H9 (cell line): Measurements from ENCODE around the gene ZKSCAN5. TPM values are rescaled to one million over a fixed set of nuclear protein-coding genes. Genes with fewer than 3 reads are reported as not detected.

Experiments used
- DNase-seq: peaks from one replicate; pipeline ENCODE4 v3.0.0-alpha.2; 2017
- H2AFZ ChIP-seq: one replicate; pipeline ENCODE4 v1.6.1; 2013; ENCODE audit warnings: mild to moderate bottlenecking, low read length, control low read depth, moderate library complexity
- H2AK5ac ChIP-seq: 2 replicates; pipeline ENCODE4 v1.6.1; 2013; ENCODE audit warnings: low read length, control low read depth, mixed read lengths; ENCODE audit not compliant: insufficient read length
- H2BK120ac ChIP-seq: one replicate; pipeline ENCODE4 v1.6.1; 2013; ENCODE audit warnings: low read depth, mild to moderate bottlenecking, low read length, control low read depth, inconsistent platforms; ENCODE audit not compliant: poor library complexity, severe bottlenecking
- H2BK12ac ChIP-seq: 2 replicates; pipeline ENCODE4 v1.6.1; 2013; ENCODE audit warnings: low read length, control low read depth, mixed read lengths, low read depth; ENCODE audit not compliant: insufficient read length
- H2BK15ac ChIP-seq: 2 replicates; pipeline ENCODE4 v1.6.1; 2013; ENCODE audit warnings: low read depth, low read length, control low read depth
- H2BK20ac ChIP-seq: one replicate; pipeline ENCODE4 v1.6.1; 2013; ENCODE audit warnings: low read depth, mild to moderate bottlenecking, low read length, control low read depth, inconsistent platforms; ENCODE audit not compliant: poor library complexity, severe bottlenecking
- H2BK5ac ChIP-seq: 2 replicates; pipeline ENCODE4 v1.6.1; 2013; ENCODE audit warnings: low read length, control low read depth, mixed read lengths; ENCODE audit not compliant: insufficient read length
- H3K14ac ChIP-seq: 2 replicates; pipeline ENCODE4 v1.6.1; 2013; ENCODE audit warnings: low read length, control low read depth; ENCODE audit not compliant: insufficient read depth
- H3K18ac ChIP-seq: 2 replicates; pipeline ENCODE4 v1.6.1; 2013; ENCODE audit warnings: low read depth, mild to moderate bottlenecking, mixed read lengths, low read length, control low read depth; ENCODE audit not compliant: insufficient read length
- H3K23ac ChIP-seq: 2 replicates; pipeline ENCODE4 v1.6.1; 2013; ENCODE audit warnings: low read length, control low read depth, mixed read lengths, low read depth; ENCODE audit not compliant: insufficient read length
- H3K23me2 ChIP-seq: 2 replicates; pipeline ENCODE4 v1.6.1; 2013; ENCODE audit warnings: low read depth, mild to moderate bottlenecking, mixed read lengths, low read length, control low read depth; ENCODE audit not compliant: insufficient read length, poor library complexity, severe bottlenecking
- H3K27ac ChIP-seq: 2 replicates; pipeline ENCODE4 v1.5.1; 2013; ENCODE audit warnings: low read length, control low read depth, mixed read lengths, low read depth; ENCODE audit not compliant: insufficient read length
- H3K27me3 ChIP-seq: 2 replicates; pipeline ENCODE4 v1.6.1; 2013; ENCODE audit warnings: low read length, control low read depth, inconsistent platforms; ENCODE audit not compliant: insufficient read depth
- H3K4ac ChIP-seq: 2 replicates; pipeline ENCODE4 v1.6.1; 2013; ENCODE audit warnings: low read depth, mild to moderate bottlenecking, control low read depth, inconsistent platforms, low read length, moderate library complexity
- H3K4me1 ChIP-seq: 2 replicates; pipeline ENCODE4 v1.6.1; 2013; ENCODE audit warnings: low read length, control low read depth, inconsistent platforms; ENCODE audit not compliant: insufficient read depth
- H3K4me2 ChIP-seq: 2 replicates; pipeline ENCODE4 v1.6.1; 2013; ENCODE audit warnings: low read length, control low read depth, mixed read lengths; ENCODE audit not compliant: insufficient read length, insufficient read depth
- H3K56ac ChIP-seq: 2 replicates; pipeline ENCODE4 v1.6.1; 2013; ENCODE audit warnings: low read depth, mild to moderate bottlenecking, mixed read lengths, low read length, control low read depth; ENCODE audit not compliant: insufficient read length
- H3K79me1 ChIP-seq: 2 replicates; pipeline ENCODE4 v1.6.1; 2013; ENCODE audit warnings: low read depth, mild to moderate bottlenecking, moderate library complexity, low read length, control low read depth, inconsistent platforms; ENCODE audit not compliant: insufficient read depth, poor library complexity, severe bottlenecking
- H3K79me2 ChIP-seq: 2 replicates; pipeline ENCODE4 v1.6.1; 2013; ENCODE audit warnings: low read length, control low read depth, inconsistent platforms; ENCODE audit not compliant: insufficient read depth
- H3K9ac ChIP-seq: 2 replicates; pipeline ENCODE4 v1.6.1; 2013; ENCODE audit warnings: low read length, control low read depth, mixed read lengths; ENCODE audit not compliant: insufficient read length; ENCODE audit errors: extremely low read depth
- H3K9me3 ChIP-seq: one replicate; pipeline ENCODE4 v1.6.1; 2013; ENCODE audit warnings: low read depth, low read length, inconsistent platforms; ENCODE audit not compliant: control insufficient read depth
- H3T11ph ChIP-seq: one replicate; pipeline ENCODE4 v1.6.1; 2013; ENCODE audit warnings: mild to moderate bottlenecking, low read length, control low read depth, inconsistent platforms
- H4K20me1 ChIP-seq: one replicate; pipeline ENCODE4 v1.6.1; 2013; ENCODE audit not compliant: control insufficient read depth, insufficient read length, insufficient read depth
- H4K5ac ChIP-seq: 2 replicates; pipeline ENCODE4 v1.6.1; 2013; ENCODE audit warnings: low read depth, mild to moderate bottlenecking, mixed read lengths, low read length, control low read depth; ENCODE audit not compliant: insufficient read length
- H4K8ac ChIP-seq: replicated peaks from 2 replicates; pipeline ENCODE4 v1.6.1; 2013; ENCODE audit warnings: low read length, control low read depth, mixed read lengths, low read depth; ENCODE audit not compliant: insufficient read length
- H4K91ac ChIP-seq: 2 replicates; pipeline ENCODE4 v1.6.1; 2013; ENCODE audit warnings: low read depth, mild to moderate bottlenecking, moderate library complexity, mixed read lengths, low read length, control low read depth; ENCODE audit not compliant: insufficient read length
- H3K27ac Mint-ChIP-seq, 3 experiments: 2 replicates in 2 of 3; 3 replicates in 1 of 3; pipeline ENCODE4 v1.8.0; 2020 to 2021; ENCODE audit warnings: mixed read lengths in 3 of 3, mild to moderate bottlenecking in 1 of 3, moderate library complexity in 1 of 3
- H3K27me3 Mint-ChIP-seq: 2 replicates; pipeline ENCODE4 v1.8.0; 2021; ENCODE audit warnings: low read depth, mild to moderate bottlenecking, moderate library complexity, mixed read lengths
- H3K36me3 Mint-ChIP-seq, 3 experiments: 2 replicates in 2 of 3; 3 replicates in 1 of 3; pipeline ENCODE4 v1.8.0; 2020 to 2021; ENCODE audit warnings: low read depth in 3 of 3, mixed read lengths in 3 of 3; ENCODE audit not compliant: insufficient read depth in 1 of 3
- H3K4me1 Mint-ChIP-seq, 2 experiments: 2 replicates each; pipeline ENCODE4 v1.8.0; 2020; ENCODE audit warnings: mixed read lengths in 2 of 2
- H3K4me3 Mint-ChIP-seq, 2 experiments: 2 replicates in 1 of 2; 3 replicates in 1 of 2; pipeline ENCODE4 v1.8.0; 2020 to 2021; ENCODE audit warnings: mild to moderate bottlenecking in 2 of 2, mixed read lengths in 2 of 2, moderate library complexity in 1 of 2
- H3K9me3 Mint-ChIP-seq, 2 experiments: 2 replicates in 1 of 2; 3 replicates in 1 of 2; pipeline ENCODE4 v1.8.0; 2020; ENCODE audit warnings: mild to moderate bottlenecking in 2 of 2, mixed read lengths in 2 of 2, moderate library complexity in 1 of 2
- WGBS: extraction: QIAGEN DNeasy Blood & Tissue Kit; methylation state at CpG from one replicate; pipeline ENCODE4 v1.1.7; 2013; ENCODE audit warnings: missing lambda C conversion rate, low lambda C conversion rate, mixed read lengths; ENCODE audit not compliant: insufficient read length; ENCODE audit errors: extremely low coverage; 5-methylcytosine and 5-hydroxymethylcytosine counted together
- total RNA-seq: library from RNA; stranded (reverse); gene quantifications from 2 replicates; pipeline ENCODE4 v1.2.1, GENCODE V29; 2021
- TF ChIP-seq, protein P1 (sequence below): fragments of 200-600 bp; sonication (generic); conservative IDR thresholded peaks from 3 replicates; pipeline ENCODE4 v1.8.0; 2021; ENCODE audit warnings: antibody characterized with exemption, mild to moderate bottlenecking

Gene ZKSCAN5
- total RNA-seq, 1 experiment from 2014 or later: 16.6 TPM

DNA sequence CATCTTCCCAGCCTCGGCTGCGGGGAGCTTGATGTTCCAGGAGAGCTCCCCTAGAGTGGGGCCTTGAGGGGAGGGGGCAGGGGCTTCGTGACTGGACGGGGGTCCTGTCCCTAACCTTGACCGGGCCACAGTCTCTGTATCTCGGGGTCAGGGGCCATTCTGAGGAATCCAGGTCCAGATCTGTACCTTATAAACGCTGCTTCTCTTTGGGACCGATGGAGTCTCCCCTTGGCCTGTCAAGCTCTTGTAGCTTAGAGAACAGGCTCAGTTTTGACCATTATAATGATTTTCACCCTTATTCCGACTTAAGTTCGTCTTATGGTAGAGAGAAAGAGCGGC, 831 bp downstream of the ZKSCAN5 start:
- Mint-ChIP-seq H3K4me3 (peak overlapping the region; percentile 93 to 94), H3K4me1 (peaks cover 13 to 20% of the 10 kb centered on the region in 2 experiments), H3K27ac (peak overlapping the region; percentile 61 to 99 (median 98); a peak in 2 of 7 replicates), H3K27me3 (no peaks in the 10 kb centered on the region), H3K9me3 (no peaks in the 10 kb centered on the region; a peak in 2 of 5 replicates), H3K36me3 (peaks cover 5 to 16% (median 8%) of the 10 kb centered on the region in 3 experiments; a peak in 6 of 7 replicates)
- H4K20me1 ChIP-seq: no peaks in the 10 kb centered on the region
- H2AFZ ChIP-seq: no peak overlapping the region
- H3K4ac ChIP-seq: no peak overlapping the region
- TF ChIP-seq, protein P1, sequence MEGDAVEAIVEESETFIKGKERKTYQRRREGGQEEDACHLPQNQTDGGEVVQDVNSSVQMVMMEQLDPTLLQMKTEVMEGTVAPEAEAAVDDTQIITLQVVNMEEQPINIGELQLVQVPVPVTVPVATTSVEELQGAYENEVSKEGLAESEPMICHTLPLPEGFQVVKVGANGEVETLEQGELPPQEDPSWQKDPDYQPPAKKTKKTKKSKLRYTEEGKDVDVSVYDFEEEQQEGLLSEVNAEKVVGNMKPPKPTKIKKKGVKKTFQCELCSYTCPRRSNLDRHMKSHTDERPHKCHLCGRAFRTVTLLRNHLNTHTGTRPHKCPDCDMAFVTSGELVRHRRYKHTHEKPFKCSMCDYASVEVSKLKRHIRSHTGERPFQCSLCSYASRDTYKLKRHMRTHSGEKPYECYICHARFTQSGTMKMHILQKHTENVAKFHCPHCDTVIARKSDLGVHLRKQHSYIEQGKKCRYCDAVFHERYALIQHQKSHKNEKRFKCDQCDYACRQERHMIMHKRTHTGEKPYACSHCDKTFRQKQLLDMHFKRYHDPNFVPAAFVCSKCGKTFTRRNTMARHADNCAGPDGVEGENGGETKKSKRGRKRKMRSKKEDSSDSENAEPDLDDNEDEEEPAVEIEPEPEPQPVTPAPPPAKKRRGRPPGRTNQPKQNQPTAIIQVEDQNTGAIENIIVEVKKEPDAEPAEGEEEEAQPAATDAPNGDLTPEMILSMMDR: no peak
- H3K9me3 ChIP-seq: no peaks in the 10 kb centered on the region
- H3T11ph ChIP-seq: no peak overlapping the region
- H4K91ac ChIP-seq: no peak overlapping the region
- no peak overlapping the region for H3K18ac ChIP-seq
- no peak overlapping the region for H3K27ac ChIP-seq
- H3K14ac ChIP-seq: no peak overlapping the region
- peaks cover 8% of the 10 kb centered on the region for H3K79me1 ChIP-seq
- H2BK12ac ChIP-seq: no peak overlapping the region
- no peak for DNase-seq
- no peak overlapping the region for H3K23ac ChIP-seq
- H3K27me3 ChIP-seq: no peaks in the 10 kb centered on the region
- no peak overlapping the region for H3K56ac ChIP-seq
- no peak overlapping the region for H2AK5ac ChIP-seq
- H4K8ac ChIP-seq: no peak overlapping the region
- WGBS: no CpG with 5 or more reads among the region's 11 CpGs
- H4K5ac ChIP-seq: no peak overlapping the region
- no peak overlapping the region for H2BK120ac ChIP-seq
- peak overlapping the region; percentile 93 for H3K9ac ChIP-seq
- H3K4me2 ChIP-seq: peak overlapping the region; percentile 97
- no peak overlapping the region for H2BK5ac ChIP-seq
- H2BK20ac ChIP-seq: no peak overlapping the region
- peaks cover 15% of the 10 kb centered on the region for H3K23me2 ChIP-seq
- H3K4me1 ChIP-seq: no peaks in the 10 kb centered on the region; the same call in 1 of the 2 replicates
- H3K79me2 ChIP-seq: peaks cover 9% of the 10 kb centered on the region; the same call in 1 of the 2 replicates
- H2BK15ac ChIP-seq: no peak overlapping the region
